Omental fat pad (tissue), 4 donors: ENCODE data around the gene ZNF429. TPM values are rescaled to one million over a fixed set of nuclear protein-coding genes. Genes with fewer than 3 reads are reported as not detected.

Experiments used
- ATAC-seq: fragments of 150-250 bp; one replicate; pipeline ENCODE4 v1.9.1; 2016; ENCODE audit warnings: mild to moderate bottlenecking, moderate library complexity; ENCODE audit not compliant: low FRiP score
- DNase-seq: peaks from one replicate; pipeline ENCODE4 v3.0.0-alpha.2; 2019; ENCODE audit warnings: low spot score
- CTCF ChIP-seq, 3 donors: fragments of 450-650 bp; IDR thresholded peaks; one replicate each; pipeline ENCODE4 v1.5.1; 2016 to 2017; ENCODE audit warnings: antibody characterized with exemption in 3 of 3, mild to moderate bottlenecking in 3 of 3, moderate library complexity in 2 of 3
- total RNA-seq, 4 donors: library from RNA; depleted of rRNA; stranded (reverse); fragments of >200 nt; gene quantifications; one replicate each; pipeline ENCODE4 v1.1.0, GENCODE V29; 2016

The ZNF429 gene
- total RNA-seq, 4 donors from 2014 or later: 5.6 to 21.0 (median 9.4) TPM

- TF ChIP-seq CTCF (IDR thresholded peaks at IDR 0.05): no peak
- peak; percentile 72 for DNase-seq
These were observed 63.6 kb downstream of the ZNF429 start for GRCh38 chr19:21568816-21569493.

GRCh38 chr19:21569494-21569865 lies 64.1 kb downstream of the ZNF429 start:
- no peak for DNase-seq
- peak; percentile 51 for ATAC-seq
- no peak for TF ChIP-seq CTCF (IDR thresholded peaks at IDR 0.05)

More at GRCh38 chr19:21568816-21569493, 63.6 kb downstream of the ZNF429 start:
- ATAC-seq: peak; percentile 99

DNA sequence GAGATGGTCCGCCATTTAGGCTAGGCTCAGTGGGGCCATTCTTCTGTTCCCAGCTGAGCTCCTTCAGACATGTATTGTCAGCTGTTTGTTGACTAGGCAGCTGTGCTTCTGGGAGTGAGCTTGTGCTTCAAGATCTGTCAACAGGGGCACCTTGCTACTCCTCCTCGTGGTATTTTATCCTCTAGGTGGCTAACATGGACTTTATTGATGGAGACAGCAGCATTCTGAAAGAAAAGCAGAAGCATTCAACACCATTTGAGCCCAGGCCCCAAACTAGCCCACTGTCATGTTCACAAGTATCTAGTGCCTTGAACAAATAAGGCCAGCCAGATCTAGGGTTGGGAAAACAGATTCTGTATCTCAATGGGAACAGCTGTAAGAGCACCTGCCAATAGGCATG lies 65.9 kb downstream of the ZNF429 start:
- no peak for TF ChIP-seq CTCF (IDR thresholded peaks at IDR 0.05)

GRCh38 chr19:21574607-21575006 lies 69.2 kb downstream of the ZNF429 start:
- no peak for ATAC-seq
- DNase-seq: no peak
- TF ChIP-seq CTCF (IDR thresholded peaks at IDR 0.05): no peak

More for the DNA sequence above, 65.9 kb downstream of the ZNF429 start:
- ATAC-seq: no peak
- no peak for DNase-seq

- no peak for TF ChIP-seq CTCF (IDR thresholded peaks at IDR 0.05)
- DNase-seq (no peak), ATAC-seq (no peak)
These were observed 71.1 kb downstream of the ZNF429 start for GRCh38 chr19:21576481-21576880.

- DNase-seq (no peak), ATAC-seq (no peak)
- no peak for TF ChIP-seq CTCF (IDR thresholded peaks at IDR 0.05)
These were observed 74.7 kb downstream of the ZNF429 start for GRCh38 chr19:21580101-21580500.

DNA sequence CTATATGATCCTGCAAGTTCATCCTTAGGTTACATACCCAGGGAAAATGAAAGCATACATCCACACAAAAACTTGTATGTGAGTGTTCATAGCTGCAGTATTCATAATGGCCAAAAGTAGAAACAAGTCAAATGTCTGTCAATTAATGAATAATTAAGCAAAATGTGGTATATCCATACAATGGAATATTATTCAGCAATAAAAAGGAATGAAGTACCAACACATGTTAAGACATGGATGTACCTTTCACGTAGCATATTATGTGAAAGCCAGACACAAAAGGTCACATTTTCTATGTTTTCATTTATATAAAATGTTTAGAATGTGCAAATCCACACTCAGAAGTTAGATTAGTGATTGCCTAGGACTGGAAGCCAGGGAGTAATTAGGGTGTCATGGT lies 75.4 kb downstream of the ZNF429 start:
- ATAC-seq (no peak), DNase-seq (no peak)
- no peak for TF ChIP-seq CTCF (IDR thresholded peaks at IDR 0.05)
